Measurements from ENCODE around the gene RALGAPA1. TPM values are rescaled to one million over a fixed set of nuclear protein-coding genes. Genes with fewer than 3 reads are reported as not detected.
A peak's percentile ranks its signal among the peaks of the same experiment; 100 is the strongest.

Gene RALGAPA1
- total and polyA plus RNA-seq, 2 of the 13 experiments (the other 11 are each of a cell fraction or from before 2014, with no cell fraction given), result 65.0 to 89.2 TPM

GRCh38 chr14:35808638-35809563, at the start of gene RALGAPA1 (continued):
- TF ChIP-seq ZNF710 (CRISPR knock-in tag; IDR thresholded peaks at IDR 0.05; ENCODE audit: borderline replicate concordance), result peak; percentile 82; the same call in 1 of the 2 replicates
- TF ChIP-seq SP4 (CRISPR knock-in tag; IDR thresholded peaks at IDR 0.05), result peak; percentile 92
- peak; percentile 66; the same call in 1 of the 2 replicates for TF ChIP-seq TBP (CRISPR knock-in tag; IDR thresholded peaks at IDR 0.05)
- TF ChIP-seq ARID5B (CRISPR knock-in tag; IDR thresholded peaks at IDR 0.05), result peak; percentile 71
- TF ChIP-seq POGK (CRISPR knock-in tag; conservative IDR thresholded peaks at IDR 0.05), result peak; percentile 98
- TF ChIP-seq BRCA1 (CRISPR knock-in tag; IDR thresholded peaks at IDR 0.05), result peak; percentile 94; the same call in 1 of the 2 replicates
- peak; percentile 93 for TF ChIP-seq ZNF800 (CRISPR knock-in tag; IDR thresholded peaks at IDR 0.05)
- TF ChIP-seq HMGXB4 (CRISPR knock-in tag; IDR thresholded peaks at IDR 0.05; ENCODE audit: borderline replicate concordance in 1 of 2, low read depth in 1 of 2), result peak; percentile 100
- TF ChIP-seq YEATS4 (CRISPR knock-in tag; IDR thresholded peaks at IDR 0.05; ENCODE audit: borderline replicate concordance), result peak; percentile 96
